Central memory CD4-positive, alpha-beta T cell (primary cell): ENCODE measurements around the gene WIF1.

ENCODE experiments used
- DNase-seq: peaks from one replicate; pipeline ENCODE4 v3.0.0; 2022

Gene WIF1

DNA sequence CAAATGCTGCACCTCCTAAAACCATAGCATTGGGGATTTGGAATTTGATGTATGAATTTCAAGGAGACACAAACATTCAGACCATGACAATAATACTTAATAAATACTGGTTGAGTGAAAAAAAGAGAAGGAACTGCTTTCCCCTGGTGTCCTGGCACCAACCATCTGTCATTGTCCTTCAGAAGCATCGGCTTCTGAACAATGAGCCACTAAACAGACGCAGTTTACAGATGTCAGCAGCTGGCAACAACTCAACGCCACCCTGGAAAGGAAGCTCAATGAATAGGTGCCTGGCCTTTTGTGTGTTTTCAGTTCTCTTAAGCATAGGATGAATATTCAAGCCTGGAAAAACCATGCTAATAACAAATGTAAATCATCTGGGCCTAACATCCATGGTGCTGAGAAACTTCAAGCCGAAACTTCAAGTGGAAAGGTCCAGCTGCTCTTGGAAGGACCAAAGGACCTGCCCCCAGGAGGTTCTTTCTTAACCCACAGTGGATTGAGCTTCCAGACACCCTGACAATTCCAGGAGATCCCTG, 101.3 kb downstream of the WIF1 start:
- DNase-seq = no peak

DNA sequence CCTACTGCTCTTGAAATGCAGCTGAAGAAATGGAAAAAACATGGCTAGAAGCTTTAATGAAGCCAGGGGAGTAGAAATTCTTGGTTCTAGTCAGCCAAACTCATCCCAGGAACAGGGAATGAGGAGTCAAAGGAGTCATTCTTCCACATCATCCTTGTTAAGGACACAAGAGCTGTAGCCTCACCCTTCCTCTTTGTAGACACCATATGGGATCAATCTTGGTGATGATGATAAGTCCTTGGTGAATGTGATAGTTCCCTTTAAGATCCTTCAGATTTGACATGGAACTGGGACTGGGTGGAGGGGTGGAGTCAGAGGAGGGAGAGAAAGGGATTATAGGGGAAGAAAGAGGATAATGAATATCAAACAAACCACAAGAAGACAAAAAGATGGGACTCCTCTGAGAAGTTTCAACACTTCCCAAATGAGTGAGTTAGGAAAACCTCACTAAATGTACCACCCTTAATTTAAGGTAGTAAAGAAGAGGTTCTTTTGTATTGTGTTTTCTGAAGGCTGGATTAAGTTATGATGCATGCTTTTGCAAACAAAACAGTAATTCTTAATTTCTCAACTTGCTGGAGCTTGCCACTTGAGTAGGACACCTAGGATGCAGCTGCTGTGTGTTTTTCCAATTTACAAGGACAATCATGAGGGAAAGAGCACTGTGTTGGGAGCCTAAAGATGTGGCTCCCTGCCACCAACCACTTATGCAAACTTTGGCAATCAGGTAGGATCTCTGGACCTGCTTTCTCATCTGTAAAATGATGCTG, 104.0 kb downstream of the WIF1 start:
- no peak for DNase-seq

DNA sequence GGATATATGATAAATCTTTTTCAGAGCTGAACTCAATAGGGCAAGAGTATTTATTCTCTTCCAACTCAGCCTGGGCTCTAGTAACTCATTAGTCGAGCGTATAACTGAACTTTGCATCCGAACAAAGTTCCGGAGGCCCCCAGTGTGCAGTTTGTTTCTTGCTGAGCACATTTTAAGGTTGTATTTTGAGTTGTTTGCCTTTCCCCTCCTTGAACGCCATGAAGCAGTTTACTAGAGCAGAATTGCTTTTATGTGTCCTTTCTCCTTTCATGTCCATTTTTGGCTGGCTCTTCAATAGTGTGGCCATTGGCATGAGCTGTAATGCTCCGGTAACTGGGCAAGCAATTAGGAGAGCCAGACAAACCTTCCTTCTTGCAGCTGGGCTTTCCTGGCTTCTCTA, 105.3 kb downstream of the WIF1 start:
- DNase-seq = no peak

GRCh38 chr12:65014504-65015271, 106.4 kb downstream of the WIF1 start:
- DNase-seq = no peak

- no peak for DNase-seq
Measured at GRCh38 chr12:65010437-65010836, 110.7 kb downstream of the WIF1 start.

GRCh38 chr12:65005716-65006115, 115.4 kb downstream of the WIF1 start:
- no peak for DNase-seq

GRCh38 chr12:65004270-65004669, 116.8 kb downstream of the WIF1 start:
- no peak for DNase-seq
